HG02571 (cell line): ENCODE results near the gene CNTF.

Experiments
- ATAC-seq: cut with Tn5 transposase; IDR thresholded peaks from one replicate; pipeline ENCODE4 v1.9.1; 2021; ENCODE audit warnings: mild to moderate bottlenecking, moderate library complexity; ENCODE audit not compliant: unreplicated experiment

Gene CNTF

DNA sequence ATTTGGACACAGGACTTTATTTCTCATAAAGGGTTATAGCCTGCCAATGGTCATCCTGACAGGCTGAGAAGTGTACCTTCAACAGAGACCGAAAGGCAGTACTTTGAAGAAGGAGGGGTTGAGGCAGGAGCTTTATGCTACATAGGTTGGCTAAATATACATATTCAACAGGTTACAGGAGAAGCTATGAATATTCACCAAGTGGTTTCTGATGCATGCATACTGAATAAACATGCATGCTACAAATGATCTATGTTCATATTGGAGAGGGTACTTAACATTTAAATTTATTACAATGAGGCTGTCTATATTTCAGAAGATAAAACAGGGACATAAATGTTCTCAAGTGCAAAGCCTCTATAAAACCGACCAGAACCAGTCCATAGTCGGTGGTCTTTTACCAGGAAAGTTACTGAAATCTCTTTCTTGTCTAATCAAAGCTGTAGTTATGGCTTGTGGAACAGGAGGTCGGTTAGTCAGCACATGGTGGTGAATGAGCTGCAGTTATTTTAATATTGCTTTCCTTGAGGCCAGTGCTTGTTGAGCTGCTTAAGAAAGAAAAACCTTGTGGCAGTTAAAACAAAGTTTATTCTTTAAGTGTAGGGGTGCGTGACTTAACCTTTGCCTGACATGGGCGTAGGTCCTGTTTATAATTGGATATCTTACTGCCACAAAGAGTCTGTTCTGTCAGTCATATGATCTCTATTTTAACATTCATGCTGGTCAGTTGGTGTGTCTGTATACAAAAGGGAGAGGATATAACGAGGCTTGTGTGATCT lies 19.5 kb downstream of the CNTF start:
- no peak for ATAC-seq

DNA sequence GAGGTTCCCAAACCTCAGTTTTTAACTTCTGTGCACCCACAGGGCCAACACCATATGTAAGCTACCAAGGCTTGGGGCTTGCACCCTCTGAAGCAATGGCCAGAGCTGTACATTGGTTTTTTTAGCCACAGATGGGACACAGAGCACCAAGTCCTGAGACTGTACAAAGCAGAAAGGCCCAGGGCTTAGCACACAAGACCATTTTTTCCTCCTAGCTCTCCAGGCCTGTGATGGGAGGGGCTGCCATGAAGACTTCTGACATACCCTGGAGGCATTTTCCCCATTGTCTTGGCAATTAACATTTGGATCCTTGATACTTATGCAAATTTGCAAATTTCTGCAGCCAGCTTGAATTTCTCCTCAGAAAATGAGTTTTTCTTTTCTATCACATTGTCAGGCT lies 23.4 kb downstream of the CNTF start:
- ATAC-seq: no peak

DNA sequence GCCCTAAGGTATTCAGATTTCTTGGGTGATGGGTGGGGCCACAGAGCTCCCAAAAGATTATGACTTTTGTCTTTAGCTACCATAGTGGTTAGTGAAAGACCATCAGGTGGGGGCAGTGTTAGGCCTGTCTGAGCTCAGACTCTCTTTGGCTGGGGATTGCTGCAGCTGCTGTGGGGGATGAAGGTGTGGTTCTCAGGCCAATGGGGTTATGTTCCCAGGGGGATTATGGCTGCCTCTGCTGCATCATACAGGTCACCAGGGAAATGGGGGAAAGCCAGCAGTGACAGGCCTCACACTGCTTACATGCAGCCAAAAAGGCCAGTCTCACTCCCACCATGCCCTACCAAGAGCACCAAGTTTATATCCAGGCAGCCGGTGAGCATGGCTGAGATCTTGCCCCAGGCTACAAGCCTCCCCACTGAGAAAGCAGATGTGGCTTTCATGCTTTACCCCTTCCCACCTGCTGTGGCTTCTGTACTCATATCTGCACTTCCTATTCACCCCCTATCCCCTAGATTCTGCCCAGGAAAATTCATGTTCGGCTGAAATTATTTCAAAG lies 24.8 kb downstream of the CNTF start:
- ATAC-seq: peak; percentile 83

DNA sequence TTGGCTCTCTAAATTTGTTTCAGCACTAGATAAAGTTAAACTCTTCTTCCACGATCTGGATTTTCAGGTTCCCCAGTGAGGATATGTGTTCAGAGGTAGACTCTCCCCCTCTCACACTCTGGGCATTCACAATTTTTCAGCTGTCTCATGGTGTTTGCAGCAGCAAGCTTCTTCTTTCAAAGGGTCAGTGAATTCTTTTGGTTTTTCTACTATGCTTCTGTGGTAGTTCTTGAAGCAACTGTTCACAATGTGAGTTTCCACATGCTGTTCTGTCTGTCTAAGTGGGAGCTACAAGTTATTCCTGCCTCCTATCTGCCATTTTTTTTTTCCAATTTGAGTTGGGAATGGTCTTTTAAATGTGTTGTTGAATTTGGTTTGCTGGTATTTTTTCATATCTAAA lies 25.4 kb downstream of the CNTF start:
- no peak for ATAC-seq

DNA sequence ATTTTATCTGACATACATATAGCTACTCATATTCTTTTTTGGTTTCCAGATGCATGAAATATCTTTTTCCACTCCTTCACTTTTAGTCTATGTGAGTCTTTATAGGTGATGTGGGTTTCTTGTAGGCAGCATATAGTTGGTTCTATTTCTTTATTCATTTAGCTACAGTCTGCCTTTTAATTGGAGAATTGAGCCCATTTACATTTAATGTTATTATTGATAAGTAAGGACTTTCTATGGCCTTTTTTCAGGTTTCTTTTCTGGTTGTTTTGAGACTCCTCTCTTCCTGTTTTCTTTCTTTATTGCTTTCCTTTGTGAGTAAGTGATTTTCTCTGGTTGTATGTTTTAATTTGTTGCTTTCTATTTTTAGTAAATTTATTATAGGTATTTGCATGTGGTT lies 27.2 kb downstream of the CNTF start:
- no peak for ATAC-seq

DNA sequence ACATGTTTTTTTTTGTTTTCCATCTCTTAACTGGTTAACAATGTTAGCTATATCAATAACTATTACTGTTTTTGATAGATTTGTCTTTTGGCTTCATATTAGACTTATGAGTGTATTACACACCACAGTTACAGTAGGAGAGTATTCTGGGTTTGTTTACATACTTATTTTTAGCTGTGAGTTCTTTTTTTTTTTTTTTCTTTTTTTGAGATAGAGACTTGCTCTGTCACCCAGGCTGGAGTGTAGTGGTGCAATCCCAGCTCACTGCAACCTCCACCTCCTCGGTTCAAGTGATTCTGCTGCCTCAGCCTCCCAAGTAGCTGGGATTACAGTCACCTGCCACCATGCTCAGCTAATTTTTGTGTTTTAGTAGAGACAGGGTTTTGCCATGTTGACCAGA lies 28.0 kb downstream of the CNTF start:
- no peak for ATAC-seq

DNA sequence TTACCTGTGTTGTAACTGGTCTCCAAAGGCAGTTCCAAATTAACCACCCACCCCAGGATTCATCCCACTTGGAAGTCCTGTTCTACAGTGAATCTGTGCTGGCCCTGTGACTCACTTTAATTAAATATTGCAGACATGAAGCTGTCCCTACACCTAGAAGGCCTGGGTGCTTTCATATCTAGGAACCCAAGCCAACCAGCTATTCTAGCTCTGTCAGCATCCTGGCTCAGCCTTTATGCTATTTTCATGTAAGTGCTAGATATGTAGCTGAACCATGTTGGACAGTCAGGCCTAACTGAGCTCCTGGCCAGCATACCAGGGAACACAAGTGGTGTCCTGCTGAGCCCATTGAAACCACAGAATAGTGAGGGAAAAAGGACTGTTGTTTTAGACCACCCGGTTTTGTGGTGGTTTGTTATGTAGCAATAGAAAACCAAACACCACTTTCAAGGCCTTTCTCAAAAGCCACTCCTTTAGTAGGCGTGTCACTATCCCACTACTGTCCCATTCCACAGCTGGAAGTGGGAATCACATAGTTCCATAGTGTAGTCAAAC lies 30.3 kb downstream of the CNTF start:
- no peak for ATAC-seq

DNA sequence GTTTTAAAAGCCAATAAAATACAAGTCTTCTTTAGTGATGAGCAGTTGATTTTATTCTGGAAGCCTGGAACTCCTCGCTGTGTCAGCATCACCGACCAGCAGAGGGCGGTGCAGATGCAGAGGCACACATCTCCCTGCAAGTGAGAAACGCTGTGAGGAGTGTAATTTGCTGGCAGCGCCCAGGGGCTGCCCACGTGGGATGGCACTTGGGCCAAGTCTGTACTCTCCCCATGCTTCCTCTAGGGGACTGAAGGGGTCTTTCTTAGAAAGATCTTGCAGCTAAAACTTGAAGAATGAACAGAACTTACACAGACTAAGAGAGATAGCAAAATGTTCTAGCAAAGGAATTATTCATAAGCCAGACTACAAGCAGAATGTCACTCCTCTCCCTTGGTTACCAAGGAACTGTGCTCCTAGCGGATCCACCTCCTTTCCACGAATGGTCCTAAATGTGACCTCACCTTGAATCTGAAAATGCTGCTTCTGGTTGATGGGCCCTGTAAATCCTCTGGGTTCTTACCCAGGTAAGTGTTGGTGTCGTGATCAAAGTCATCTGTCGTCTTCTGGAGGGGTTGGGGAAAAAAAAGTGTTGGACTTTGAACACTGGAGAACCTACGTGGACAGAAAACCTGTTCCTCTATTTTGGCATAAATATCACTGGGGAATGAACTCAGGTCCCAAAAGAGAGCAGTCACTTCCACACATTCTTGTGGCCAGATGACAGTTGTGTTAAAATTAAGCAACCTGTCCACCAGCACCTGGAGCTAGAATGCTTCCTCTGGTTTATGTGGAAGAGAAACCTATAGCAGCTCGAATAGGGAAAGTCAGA lies 31.8 kb downstream of the CNTF start:
- peak; percentile 84 for ATAC-seq

DNA sequence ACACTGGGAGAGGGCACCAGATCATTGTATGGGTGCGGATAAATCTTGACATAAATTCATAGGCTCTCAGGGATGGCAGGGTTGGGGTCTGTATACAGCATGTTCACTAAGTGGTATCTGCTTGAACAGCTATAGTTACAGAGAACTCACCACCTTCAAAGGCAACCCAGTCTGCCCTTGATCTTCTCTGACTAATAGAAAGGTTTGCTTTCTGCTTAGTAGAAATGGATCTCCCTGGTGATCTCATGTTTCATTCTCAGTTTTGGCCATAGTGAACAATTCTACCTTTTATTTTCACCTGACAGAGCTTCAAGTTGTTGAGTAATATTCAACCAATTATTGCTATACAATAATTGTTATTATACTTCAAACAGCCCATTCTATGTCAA lies 32.4 kb downstream of the CNTF start:
- peak; percentile 44 for ATAC-seq

DNA sequence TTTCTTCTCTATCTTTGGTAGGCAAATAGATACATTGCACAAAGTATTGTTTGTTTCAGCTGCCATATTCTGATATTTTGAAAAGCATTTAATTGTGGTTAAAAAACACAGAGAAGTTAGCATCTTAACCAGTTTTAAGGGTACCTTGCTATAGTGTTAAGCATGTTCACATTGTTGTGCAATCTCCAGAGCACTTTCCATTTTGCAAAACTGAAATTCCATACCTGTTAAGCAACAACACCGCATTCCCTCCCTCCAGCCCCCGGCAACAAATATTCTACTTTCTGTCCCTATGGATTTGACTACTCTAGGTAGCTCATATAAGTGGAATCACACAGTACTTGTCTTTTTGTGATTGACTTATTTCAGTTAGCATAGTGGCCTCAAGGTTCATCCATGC lies 33.9 kb downstream of the CNTF start:
- ATAC-seq: no peak

DNA sequence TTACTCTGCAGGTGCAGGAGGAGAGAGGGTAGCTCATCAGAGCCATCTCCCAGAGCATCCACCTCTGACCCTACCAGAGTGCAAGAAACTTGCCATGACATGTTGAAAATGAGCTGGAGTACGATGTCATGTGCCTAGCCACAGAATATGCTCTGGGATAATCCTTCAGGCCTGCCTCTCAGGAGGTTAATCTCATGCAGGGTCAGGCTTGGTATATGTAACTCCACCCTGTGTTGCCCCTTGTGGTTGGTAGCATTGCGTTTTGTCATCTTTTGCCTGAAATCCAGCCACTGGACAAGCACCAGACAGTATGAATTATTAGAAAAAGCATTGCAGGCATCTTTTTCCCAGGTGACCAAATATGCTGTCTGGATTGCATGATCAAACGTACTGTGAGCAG lies 36.2 kb downstream of the CNTF start:
- ATAC-seq: no peak

DNA sequence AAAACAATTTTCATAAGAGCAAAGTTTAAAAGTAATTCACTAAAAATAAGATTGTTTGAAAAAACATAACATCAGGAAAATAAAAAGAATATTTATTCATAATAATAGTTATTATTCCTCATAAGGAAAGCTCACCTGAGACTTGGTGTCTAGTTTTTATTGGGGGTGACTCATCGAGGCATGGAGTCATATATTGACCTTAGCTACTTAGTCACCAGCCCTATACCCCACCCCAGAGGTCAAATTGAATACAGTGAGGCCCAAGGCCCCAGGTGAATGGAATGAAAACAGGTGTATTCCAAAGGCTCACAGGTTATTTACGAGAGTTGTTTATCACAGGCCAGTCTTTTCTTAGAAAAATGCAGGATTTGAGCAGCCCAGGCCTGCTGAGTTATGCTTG lies 36.9 kb downstream of the CNTF start:
- ATAC-seq: no peak

DNA sequence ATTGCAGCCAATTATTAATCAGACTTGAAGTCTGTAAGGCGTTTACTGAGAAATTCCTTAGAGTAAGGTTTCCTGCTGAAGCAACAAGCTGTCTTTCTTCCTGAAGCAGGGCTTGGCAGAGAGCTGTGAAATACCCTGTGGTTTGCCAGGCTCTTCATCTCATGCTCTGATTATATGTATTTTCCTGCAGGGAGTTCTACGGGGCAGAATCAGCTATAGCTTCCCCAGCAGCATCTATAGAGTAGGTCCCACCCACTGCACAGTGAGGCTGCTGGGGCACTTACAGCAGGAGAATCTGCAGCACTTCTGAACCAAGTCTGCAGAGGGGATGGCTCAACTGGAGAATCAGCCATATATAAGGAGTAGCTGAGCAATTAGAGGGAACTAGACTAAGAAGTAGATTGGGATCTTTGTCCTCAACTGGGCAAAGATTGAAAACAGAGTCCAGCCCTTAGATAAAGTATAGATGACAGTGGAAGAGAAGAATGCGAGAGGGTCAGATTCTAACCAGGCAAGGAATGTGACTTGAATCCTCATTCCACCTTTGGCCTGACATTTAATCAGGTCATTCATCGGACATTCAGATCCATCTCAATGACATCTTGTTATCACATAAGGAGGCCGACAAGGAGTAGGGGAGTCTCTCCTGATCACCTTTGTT lies 37.6 kb downstream of the CNTF start:
- ATAC-seq: no peak

DNA sequence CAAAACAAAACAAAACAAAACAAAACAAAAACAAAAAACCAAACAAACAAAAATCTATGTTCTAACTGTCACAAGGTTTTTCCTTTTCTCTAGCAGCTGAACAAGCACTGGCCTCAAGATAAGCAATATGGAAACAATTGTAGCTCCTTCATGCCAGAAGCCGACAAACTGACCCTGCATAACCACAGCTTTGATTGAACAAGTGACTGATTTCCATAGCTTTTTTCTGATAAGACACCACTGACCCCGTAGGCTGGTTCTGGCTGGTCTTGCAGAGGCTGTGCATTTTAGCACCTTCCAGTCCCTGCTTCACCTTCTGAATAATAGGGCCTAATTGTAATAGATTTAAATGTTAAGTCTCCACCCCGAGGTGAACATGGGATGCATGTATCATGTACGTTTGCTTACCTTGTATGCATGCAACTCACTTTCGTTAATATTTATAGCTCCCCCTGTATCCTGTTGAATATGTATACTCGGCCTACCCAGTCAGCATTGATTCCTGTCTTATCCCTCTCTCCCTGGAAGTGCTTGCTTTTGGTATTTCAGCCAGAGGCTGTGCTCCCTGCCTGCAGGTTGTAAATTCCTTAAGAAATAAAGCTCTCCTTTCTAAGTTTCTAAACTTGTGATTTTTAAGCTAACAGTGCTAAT lies 49.6 kb downstream of the CNTF start:
- ATAC-seq: no peak

DNA sequence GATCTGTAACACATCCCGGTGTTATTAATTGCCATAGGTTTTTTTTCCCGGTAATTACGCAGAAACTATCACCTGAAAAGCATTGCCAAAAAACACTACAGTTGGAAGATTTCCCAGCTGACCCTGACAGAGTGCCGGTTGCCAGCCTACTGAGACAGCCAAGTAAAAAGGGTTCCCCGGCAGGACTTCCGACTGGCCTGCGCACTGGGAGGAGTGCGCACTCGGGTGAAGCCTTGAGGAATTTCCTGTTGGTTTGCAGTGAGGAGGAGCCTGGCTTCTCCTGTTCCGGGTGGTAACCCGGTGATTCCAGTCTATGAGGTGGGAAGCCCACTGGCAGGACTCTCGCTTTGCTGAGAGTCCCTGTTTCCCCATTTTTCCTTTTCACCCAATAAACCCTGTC lies 52.1 kb downstream of the CNTF start:
- ATAC-seq: no peak
